PC-9 (cell line): ENCODE results near the gene BTBD1.
"Not testable (repeated sequence)": the region's sequence is repeated elsewhere in the genome, so short reads cannot be mapped to it uniquely, and the experiment has no call there.

ENCODE experiments used
- EZH2 ChIP-seq: fragments of 200-600 bp; sonication (generic); IDR thresholded peaks from 2 replicates; pipeline ENCODE4 v1.8.0; 2017; ENCODE audit warnings: antibody characterized with exemption, low read depth
- TF ChIP-seq, protein P1 (sequence below): fragments of 200-600 bp; sonication (generic); conservative IDR thresholded peaks from 2 replicates; pipeline ENCODE4 v1.6.1; 2017; ENCODE audit warnings: mixed run types, antibody characterized with exemption, mild to moderate bottlenecking, moderate library complexity

GRCh38 chr15:83069211-83069642, 2.2 kb upstream of the BTBD1 start:
- TF ChIP-seq, protein P1, sequence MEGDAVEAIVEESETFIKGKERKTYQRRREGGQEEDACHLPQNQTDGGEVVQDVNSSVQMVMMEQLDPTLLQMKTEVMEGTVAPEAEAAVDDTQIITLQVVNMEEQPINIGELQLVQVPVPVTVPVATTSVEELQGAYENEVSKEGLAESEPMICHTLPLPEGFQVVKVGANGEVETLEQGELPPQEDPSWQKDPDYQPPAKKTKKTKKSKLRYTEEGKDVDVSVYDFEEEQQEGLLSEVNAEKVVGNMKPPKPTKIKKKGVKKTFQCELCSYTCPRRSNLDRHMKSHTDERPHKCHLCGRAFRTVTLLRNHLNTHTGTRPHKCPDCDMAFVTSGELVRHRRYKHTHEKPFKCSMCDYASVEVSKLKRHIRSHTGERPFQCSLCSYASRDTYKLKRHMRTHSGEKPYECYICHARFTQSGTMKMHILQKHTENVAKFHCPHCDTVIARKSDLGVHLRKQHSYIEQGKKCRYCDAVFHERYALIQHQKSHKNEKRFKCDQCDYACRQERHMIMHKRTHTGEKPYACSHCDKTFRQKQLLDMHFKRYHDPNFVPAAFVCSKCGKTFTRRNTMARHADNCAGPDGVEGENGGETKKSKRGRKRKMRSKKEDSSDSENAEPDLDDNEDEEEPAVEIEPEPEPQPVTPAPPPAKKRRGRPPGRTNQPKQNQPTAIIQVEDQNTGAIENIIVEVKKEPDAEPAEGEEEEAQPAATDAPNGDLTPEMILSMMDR, result not testable (repeated sequence)
- TF ChIP-seq EZH2, result not testable (repeated sequence)
